ENCODE results near the gene RTN4.

RTN4 gene

GRCh38 chr2:55009277-55010060 lies 40.8 kb downstream of the RTN4 start:
- no peak for TF ChIP-seq REST (IDR thresholded peaks at IDR 0.05; ENCODE audit: insufficient read depth in 1 of 2, low read depth in 2 of 2, low read length in 2 of 2)
- no peak for TF ChIP-seq FOXP2 (optimal IDR thresholded peaks at IDR 0.05; ENCODE audit: borderline replicate concordance, extremely low read depth, extremely low read length, insufficient read depth)
- no peak for TF ChIP-seq TAF1 (IDR thresholded peaks at IDR 0.05; ENCODE audit: borderline replicate concordance, insufficient read depth, low read length)
- TF ChIP-seq SIN3A (IDR thresholded peaks at IDR 0.05; ENCODE audit: borderline replicate concordance, insufficient read depth, low read length), result no peak
- no peak for TF ChIP-seq POLR2AphosphoS5 (IDR thresholded peaks at IDR 0.05; ENCODE audit: low read depth, low read length)

- no peak for TF ChIP-seq TAF1 (IDR thresholded peaks at IDR 0.05; ENCODE audit: borderline replicate concordance, insufficient read depth, low read length)
- no peak for TF ChIP-seq REST (IDR thresholded peaks at IDR 0.05; ENCODE audit: insufficient read depth in 1 of 2, low read depth in 2 of 2, low read length in 2 of 2)
- TF ChIP-seq SIN3A (IDR thresholded peaks at IDR 0.05; ENCODE audit: borderline replicate concordance, insufficient read depth, low read length), result no peak
- TF ChIP-seq POLR2AphosphoS5 (IDR thresholded peaks at IDR 0.05; ENCODE audit: low read depth, low read length), result no peak
- TF ChIP-seq FOXP2 (optimal IDR thresholded peaks at IDR 0.05; ENCODE audit: borderline replicate concordance, extremely low read depth, extremely low read length, insufficient read depth), result no peak
Observed at GRCh38 chr2:55006306-55006705, 43.9 kb downstream of the RTN4 start.

- TF ChIP-seq TAF1 (IDR thresholded peaks at IDR 0.05; ENCODE audit: borderline replicate concordance, insufficient read depth, low read length) (no peak), FOXP2 (optimal IDR thresholded peaks at IDR 0.05; ENCODE audit: borderline replicate concordance, extremely low read depth, extremely low read length, insufficient read depth) (no peak), POLR2AphosphoS5 (IDR thresholded peaks at IDR 0.05; ENCODE audit: low read depth, low read length) (no peak), REST (IDR thresholded peaks at IDR 0.05; ENCODE audit: insufficient read depth in 1 of 2, low read depth in 2 of 2, low read length in 2 of 2) (no peak), SIN3A (IDR thresholded peaks at IDR 0.05; ENCODE audit: borderline replicate concordance, insufficient read depth, low read length) (no peak)
Observed at GRCh38 chr2:55003706-55004639, 46.3 kb downstream of the RTN4 start.

- no peak for TF ChIP-seq FOXP2 (optimal IDR thresholded peaks at IDR 0.05; ENCODE audit: borderline replicate concordance, extremely low read depth, extremely low read length, insufficient read depth)
- no peak for TF ChIP-seq POLR2AphosphoS5 (IDR thresholded peaks at IDR 0.05; ENCODE audit: low read depth, low read length)
- no peak for TF ChIP-seq SIN3A (IDR thresholded peaks at IDR 0.05; ENCODE audit: borderline replicate concordance, insufficient read depth, low read length)
- no peak for TF ChIP-seq TAF1 (IDR thresholded peaks at IDR 0.05; ENCODE audit: borderline replicate concordance, insufficient read depth, low read length)
- TF ChIP-seq REST (IDR thresholded peaks at IDR 0.05; ENCODE audit: insufficient read depth in 1 of 2, low read depth in 2 of 2, low read length in 2 of 2), result no peak
Observed at GRCh38 chr2:55001716-55002115, 48.5 kb downstream of the RTN4 start.

Measured in PFSK-1 (cell line).